Thyroid gland (tissue), 4 donors: ENCODE data around the gene HACL1.

Experiments
- POLR2A ChIP-seq, 2 donors: fragments of 450-650 bp; IDR thresholded peaks; one replicate each; pipeline ENCODE4 v1.6.1; 2017; ENCODE audit warnings: antibody characterized with exemption in 2 of 2, mild to moderate bottlenecking in 2 of 2, moderate library complexity in 1 of 2
- TF ChIP-seq, protein P1 (sequence below), 6 experiments: fragments of 200-600 bp in 3 of 6; fragments of 450-650 bp in 3 of 6; sonication (generic) in 3 of 6; IDR thresholded peaks; one replicate each; pipeline ENCODE4 v1.5.1; 2016 to 2019; ENCODE audit warnings: antibody characterized with exemption in 6 of 6, mild to moderate bottlenecking in 2 of 6, inconsistent platforms in 1 of 6, moderate library complexity in 1 of 6

DNA sequence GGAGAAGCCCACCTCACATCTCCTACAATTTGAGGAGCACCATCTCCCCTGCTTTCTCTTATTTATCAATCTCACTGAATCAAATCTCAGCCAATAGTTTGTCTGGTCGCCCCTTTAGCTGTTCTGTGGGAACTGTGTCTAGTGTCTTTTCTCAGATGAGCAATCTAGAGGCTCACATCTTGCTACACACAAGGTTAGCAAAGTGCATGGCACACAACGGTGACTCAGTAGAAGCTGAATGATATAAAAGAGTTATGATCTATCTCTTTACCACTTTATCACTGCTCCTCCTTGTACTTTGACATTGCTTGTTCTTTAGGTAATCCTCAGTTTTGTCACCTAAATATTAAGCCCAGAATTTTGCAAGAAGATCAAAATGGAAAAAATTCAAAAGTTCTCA is 63.0 kb downstream of the HACL1 start:
- TF ChIP-seq, protein P1, sequence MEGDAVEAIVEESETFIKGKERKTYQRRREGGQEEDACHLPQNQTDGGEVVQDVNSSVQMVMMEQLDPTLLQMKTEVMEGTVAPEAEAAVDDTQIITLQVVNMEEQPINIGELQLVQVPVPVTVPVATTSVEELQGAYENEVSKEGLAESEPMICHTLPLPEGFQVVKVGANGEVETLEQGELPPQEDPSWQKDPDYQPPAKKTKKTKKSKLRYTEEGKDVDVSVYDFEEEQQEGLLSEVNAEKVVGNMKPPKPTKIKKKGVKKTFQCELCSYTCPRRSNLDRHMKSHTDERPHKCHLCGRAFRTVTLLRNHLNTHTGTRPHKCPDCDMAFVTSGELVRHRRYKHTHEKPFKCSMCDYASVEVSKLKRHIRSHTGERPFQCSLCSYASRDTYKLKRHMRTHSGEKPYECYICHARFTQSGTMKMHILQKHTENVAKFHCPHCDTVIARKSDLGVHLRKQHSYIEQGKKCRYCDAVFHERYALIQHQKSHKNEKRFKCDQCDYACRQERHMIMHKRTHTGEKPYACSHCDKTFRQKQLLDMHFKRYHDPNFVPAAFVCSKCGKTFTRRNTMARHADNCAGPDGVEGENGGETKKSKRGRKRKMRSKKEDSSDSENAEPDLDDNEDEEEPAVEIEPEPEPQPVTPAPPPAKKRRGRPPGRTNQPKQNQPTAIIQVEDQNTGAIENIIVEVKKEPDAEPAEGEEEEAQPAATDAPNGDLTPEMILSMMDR (IDR thresholded peaks at IDR 0.05): no peak
- no peak for TF ChIP-seq POLR2A (IDR thresholded peaks at IDR 0.05)
